ENCODE results near the gene AGXT2.
"Not testable (repeated sequence)": the region's sequence is repeated elsewhere in the genome, so short reads cannot be mapped to it uniquely, and the experiment has no call there.

The AGXT2 gene

GRCh38 chr5:35050541-35051126 is 2.9 kb upstream of the AGXT2 start:
- DNase-seq (ENCODE audit: low read depth): no peak

- DNase-seq (ENCODE audit: low read depth): no peak
Measured at GRCh38 chr5:35048910-35049309, 1.2 kb upstream of the AGXT2 start.

- no peak for DNase-seq (ENCODE audit: low read depth)
Measured at GRCh38 chr5:35046774-35047173, 975 bp downstream of the AGXT2 start.

GRCh38 chr5:35045280-35045679 is 2.5 kb downstream of the AGXT2 start:
- DNase-seq (ENCODE audit: low read depth): no peak

- DNase-seq (ENCODE audit: low read depth): no peak
Measured at GRCh38 chr5:35044649-35045048, 3.1 kb downstream of the AGXT2 start.

- no peak for DNase-seq (ENCODE audit: low read depth)
Measured at GRCh38 chr5:35042781-35043180, 5.0 kb downstream of the AGXT2 start.

- no peak for DNase-seq (ENCODE audit: low read depth)
Measured at GRCh38 chr5:35041261-35041660, 6.5 kb downstream of the AGXT2 start.

GRCh38 chr5:35038891-35039290 is 8.9 kb downstream of the AGXT2 start:
- no peak for DNase-seq (ENCODE audit: low read depth)

GRCh38 chr5:35036536-35036935 is 11.2 kb downstream of the AGXT2 start:
- DNase-seq (ENCODE audit: low read depth): no peak

- not testable (repeated sequence) for DNase-seq (ENCODE audit: low read depth)
Measured at GRCh38 chr5:35035929-35036328, 11.8 kb downstream of the AGXT2 start.

GRCh38 chr5:35035271-35035670 is 12.5 kb downstream of the AGXT2 start:
- no peak for DNase-seq (ENCODE audit: low read depth)

- DNase-seq (ENCODE audit: low read depth): no peak
Measured at GRCh38 chr5:35032356-35032755, 15.4 kb downstream of the AGXT2 start.

GRCh38 chr5:35031276-35031675 is 16.5 kb downstream of the AGXT2 start:
- DNase-seq (ENCODE audit: low read depth): no peak

GRCh38 chr5:35030426-35031100 is 17.2 kb downstream of the AGXT2 start:
- no peak for DNase-seq (ENCODE audit: low read depth)

GRCh38 chr5:35029333-35029732 is 18.4 kb downstream of the AGXT2 start:
- no peak for DNase-seq (ENCODE audit: low read depth)

- no peak for DNase-seq (ENCODE audit: low read depth)
Measured at GRCh38 chr5:35026941-35027340, 20.8 kb downstream of the AGXT2 start.

- DNase-seq (ENCODE audit: low read depth): no peak
Measured at GRCh38 chr5:35026280-35026840, 21.4 kb downstream of the AGXT2 start.

- no peak for DNase-seq (ENCODE audit: low read depth)
Measured at GRCh38 chr5:35024911-35025510, 22.7 kb downstream of the AGXT2 start.

GRCh38 chr5:35023391-35024178 is 24.2 kb downstream of the AGXT2 start:
- no peak for DNase-seq (ENCODE audit: low read depth)

GRCh38 chr5:35016174-35017051 is 31.3 kb downstream of the AGXT2 start:
- no peak for DNase-seq (ENCODE audit: low read depth)

- no peak for DNase-seq (ENCODE audit: low read depth)
Measured at GRCh38 chr5:35015063-35015462, 32.7 kb downstream of the AGXT2 start.

- DNase-seq (ENCODE audit: low read depth): no peak
Measured at GRCh38 chr5:35012796-35013195, 35.0 kb downstream of the AGXT2 start.

Measured in CMK (cell line).